IPS-NIHi7 (cell line): Measurements from ENCODE around the gene CFAP45.

ENCODE experiments used
- DNase-seq: peaks from one replicate; pipeline ENCODE4 v3.0.0; 2012; ENCODE audit warnings: mixed read lengths; ENCODE audit errors: extremely low spot score

CFAP45 gene

GRCh38 chr1:159900086-159900680 is at the start of gene CFAP45:
Gene CFAP45, minus strand, starts transcription at chr1:159900165. Its CDS starts 67 bp downstream, at chr1:159900098.
- DNase-seq = peak; percentile 97

DNA sequence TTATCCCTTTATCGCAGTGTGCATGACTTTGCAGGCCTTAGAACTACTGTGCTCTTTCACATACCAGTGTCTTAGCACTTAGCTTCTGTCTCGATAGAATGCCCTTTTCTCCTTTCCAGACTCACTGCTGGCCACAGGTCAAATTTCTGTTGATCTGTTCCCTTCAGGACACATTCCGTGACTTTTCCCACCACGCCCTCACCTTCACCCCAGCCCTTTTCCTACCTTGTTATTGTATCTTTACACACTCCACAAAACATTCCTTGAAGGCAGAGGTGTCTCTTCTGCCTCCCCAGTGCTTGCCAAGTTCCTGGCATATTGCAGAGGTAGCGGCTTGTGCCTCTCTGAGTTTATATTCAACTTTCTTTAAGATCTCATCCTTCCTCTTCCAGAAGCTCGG is 49.2 kb upstream of the CFAP45 start:
- DNase-seq = no peak

GRCh38 chr1:159947942-159948341 is 48.0 kb upstream of the CFAP45 start:
- DNase-seq = no peak

GRCh38 chr1:159946242-159947187 is 46.5 kb upstream of the CFAP45 start:
- no peak for DNase-seq

- DNase-seq = peak; percentile 95
Measured at GRCh38 chr1:159945483-159946241, 45.7 kb upstream of the CFAP45 start, which contains the start of gene IGSF9. Gene IGSF9, minus strand, starts transcription at chr1:159945613. Its CDS starts 2,159 bp downstream, at chr1:159943454.

DNA sequence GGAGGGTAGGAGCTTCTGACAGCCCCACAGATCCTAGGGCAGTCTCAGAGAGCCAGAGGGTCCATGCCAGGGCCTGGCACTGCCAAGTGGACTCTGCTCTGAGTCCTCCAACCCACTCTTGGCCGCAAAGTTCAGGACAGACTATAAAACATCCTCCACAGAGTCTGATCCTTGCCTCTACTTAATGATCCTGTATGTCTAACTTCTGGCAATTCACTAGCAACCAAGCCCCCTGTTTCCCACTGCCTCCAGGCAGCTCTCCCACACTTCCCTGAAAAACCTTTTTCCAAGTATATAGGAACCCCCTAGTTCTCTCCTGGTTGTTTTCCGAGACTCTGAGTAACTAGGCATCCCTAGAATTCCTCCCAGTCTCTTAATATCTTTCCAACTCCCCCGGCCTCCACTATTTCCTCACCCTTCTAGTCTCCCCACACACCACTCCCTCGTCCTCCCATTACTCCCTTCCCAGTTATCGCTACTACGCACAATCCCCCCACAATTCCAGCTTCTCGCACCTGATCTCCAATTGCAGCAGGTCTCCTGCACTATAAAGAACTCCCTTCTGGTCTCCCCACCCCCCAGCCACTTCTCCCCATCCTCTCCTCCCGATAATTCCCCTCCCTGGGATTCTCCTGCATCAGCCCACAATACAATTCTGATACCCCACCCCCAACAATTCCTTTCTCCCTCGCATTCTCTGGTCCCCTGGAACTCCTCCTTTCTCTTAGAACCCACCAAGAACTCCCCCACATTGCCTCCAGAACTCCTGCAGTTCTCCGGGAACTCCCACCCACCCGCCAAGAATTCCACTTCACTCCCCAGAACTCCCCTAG is 44.9 kb upstream of the CFAP45 start:
- no peak for DNase-seq

DNA sequence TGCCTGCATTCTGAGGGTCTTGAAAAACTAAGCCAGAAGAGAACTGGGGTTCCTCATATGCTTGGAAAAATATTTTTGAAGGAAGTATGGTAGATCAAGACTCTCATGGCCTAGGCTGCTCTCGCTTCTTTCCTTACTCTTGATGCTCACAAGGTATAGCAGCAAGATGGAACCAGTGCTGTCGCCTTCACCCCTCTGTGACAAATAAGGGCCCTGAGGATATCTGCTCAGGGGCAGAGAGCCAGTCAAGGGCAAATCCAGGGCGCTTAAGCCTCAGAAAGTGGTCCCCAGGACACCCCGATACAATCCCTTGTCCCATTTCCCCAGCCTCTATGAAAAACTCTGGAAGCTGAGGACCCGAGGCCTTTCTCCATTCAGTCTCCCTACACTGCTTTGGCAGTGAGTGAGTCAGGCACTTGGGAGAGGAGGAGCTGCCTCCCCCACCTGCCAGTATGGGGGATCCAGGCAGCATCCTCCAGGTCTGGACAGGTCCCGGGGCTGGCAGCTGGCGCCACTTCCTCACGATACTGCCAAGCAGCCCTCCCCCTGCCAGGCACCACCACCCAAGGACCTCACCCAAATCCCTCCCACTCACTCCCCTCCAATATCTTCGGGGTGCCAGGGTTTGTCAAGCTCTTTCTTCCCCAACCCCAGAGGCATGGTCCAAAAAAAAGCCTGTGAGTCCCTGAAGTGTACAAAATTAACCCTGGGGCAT is 44.1 kb upstream of the CFAP45 start:
- DNase-seq = no peak

DNA sequence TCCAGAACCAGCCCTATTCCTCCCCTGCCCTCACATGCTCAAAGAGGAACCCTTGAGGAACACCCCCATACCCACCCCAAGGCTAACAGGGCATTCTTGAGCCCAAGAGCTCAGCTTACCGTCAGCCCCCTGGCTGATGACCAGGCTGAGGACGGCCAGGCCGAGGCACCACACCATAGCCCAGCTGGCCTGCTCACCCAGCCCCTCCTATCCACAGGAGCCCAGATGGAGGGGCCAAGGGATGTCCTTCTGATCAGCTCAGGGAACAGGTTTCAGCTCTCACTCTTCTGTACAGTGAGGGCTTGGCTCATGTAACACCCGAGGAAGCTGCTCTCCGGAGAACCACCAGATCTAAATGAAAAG is 43.3 kb upstream of the CFAP45 start:
- no peak for DNase-seq

DNA sequence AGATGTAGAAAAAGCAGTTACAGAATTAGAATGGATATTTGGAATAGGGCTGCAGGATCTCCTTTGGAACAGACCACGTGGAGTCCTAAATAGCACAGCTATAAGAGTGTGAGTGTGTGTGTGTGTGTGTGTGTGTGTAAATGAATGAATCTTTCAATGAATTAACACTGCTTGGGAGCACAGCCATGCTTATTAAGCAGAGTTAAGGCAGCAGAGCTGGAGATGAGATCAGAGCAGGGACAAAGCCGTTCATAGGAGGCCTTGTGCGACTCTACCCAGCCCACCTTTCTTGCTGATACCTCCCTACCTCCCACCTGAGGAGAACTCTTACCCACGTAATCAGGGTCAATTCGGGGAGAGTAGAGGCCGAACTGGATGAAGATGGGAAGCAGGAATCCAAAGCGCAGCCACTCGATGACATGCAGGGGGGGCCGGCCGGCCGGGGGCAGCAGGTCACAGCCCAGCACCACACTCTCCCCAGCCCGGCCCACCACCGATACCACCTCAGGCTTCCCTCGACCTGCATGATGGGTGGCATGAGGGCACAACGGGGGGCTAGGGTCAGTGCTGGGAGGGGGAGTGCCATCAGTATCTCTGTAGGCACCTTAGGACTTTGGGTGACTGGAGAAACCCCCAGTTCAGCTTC is 42.8 kb upstream of the CFAP45 start:
- DNase-seq = no peak

GRCh38 chr1:159941591-159942560 is 41.9 kb upstream of the CFAP45 start:
- no peak for DNase-seq

GRCh38 chr1:159941141-159941540 is 41.2 kb upstream of the CFAP45 start:
- DNase-seq = no peak

GRCh38 chr1:159940006-159940620 is 40.1 kb upstream of the CFAP45 start:
- DNase-seq = no peak

DNA sequence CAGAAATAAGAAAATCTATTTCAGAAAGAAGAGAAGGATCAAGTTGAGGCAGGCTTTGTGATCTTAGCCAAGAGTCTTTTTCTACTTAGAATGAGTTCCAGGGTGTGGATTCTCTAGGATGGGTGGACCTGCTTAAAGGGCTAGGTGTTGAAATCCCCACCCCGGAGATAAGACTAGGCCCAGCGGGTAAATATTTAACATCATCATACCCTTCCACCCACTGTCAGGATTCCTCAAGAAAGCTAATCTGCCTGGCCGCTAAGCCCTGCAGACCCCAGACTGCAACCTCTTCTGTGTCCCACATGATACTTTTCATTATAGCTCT is 39.7 kb upstream of the CFAP45 start:
- no peak for DNase-seq

DNA sequence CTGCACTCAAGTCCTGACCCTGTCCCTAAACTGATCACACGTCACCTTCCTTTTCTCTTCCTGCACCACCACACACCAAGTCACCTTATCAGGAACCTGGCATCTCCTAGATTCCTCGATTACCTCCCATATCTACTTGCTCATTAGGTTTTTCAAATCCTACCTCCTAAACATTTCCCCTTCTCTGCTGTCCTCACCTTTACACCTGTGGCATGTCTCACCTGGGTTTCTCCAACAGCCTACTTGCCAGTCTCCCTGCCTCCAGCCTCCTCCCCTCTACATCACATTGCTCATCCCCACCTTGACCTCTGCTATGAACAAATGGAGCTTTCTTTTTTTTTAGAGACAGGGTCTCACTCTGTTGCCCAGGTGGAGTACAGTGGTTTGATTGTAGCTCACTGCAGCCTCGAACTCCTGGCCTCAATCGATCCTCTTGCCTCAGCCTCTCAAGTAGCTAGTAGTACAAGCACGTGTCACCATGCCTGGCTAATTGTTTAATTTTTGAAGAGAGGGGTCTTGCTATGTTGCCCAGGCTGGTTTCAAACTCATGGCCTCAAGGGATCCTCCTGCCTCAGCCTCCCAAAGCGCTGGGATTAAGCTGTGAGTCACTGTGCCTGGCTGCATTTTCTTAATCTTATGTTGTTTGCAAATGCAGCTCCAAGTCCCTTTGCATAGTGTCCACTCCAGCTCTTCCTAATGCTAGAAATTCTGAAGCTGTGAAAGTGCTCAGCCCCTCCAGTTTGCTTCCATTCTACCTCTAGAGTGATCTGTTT is 39.1 kb upstream of the CFAP45 start:
- DNase-seq = no peak

DNA sequence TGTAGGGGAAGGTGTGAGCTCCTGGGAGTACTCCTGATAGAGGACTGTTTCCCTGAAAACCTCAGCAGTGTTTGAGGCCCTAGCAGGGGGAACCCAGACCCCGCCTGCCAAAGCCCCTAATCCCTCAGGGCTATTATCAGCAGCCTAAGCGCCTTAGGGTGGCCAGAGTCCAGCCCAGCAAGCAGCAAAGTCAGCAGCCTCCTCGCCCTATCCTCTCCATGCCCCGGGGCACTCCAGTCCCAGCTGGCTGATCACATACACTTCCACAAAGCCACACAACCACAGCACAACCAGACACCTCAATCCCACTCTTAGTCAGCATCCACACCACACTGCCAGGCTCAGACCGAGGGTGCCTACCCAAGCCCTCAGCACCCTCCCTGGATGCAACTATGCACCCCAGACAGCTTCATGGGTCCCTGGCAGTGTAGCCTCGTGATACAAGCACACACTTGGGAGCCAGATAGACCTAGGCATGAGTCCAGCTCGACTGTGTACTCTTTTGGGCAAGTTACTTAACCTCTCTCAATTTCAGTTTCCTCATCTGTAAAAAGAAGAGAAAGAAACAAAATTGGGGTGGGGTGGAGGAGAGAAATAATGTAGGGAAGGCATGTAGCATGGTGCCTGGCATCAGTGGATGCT is 38.4 kb upstream of the CFAP45 start:
- DNase-seq = no peak

- no peak for DNase-seq
Measured at GRCh38 chr1:159937054-159937750, 37.2 kb upstream of the CFAP45 start.
